ENCODE data around the gene IFNA16.

- TF ChIP-seq CTCF (conservative IDR thresholded peaks at IDR 0.05; ENCODE audit: low read length): no peak
- no peak for TF ChIP-seq EZH2phosphoT487 (IDR thresholded peaks at IDR 0.05; ENCODE audit: borderline replicate concordance, low read depth, low read length)
Measured at GRCh38 chr9:21251638-21252037, 34.5 kb upstream of the IFNA16 start.

All from OCI-LY7 (cell line).